CD4-positive, alpha-beta T cell (primary cell): ENCODE results near the gene ARNT2. TPM values are rescaled to one million over a fixed set of nuclear protein-coding genes. Genes with fewer than 3 reads are reported as not detected.

ENCODE experiments used
- ATAC-seq: fragments of 200-7000 bp; cut with Tn5 transposase; one replicate; pipeline ENCODE4 v1.10.0; 2022; ENCODE audit warnings: mild to moderate bottlenecking; ENCODE audit not compliant: poor library complexity
- CTCF ChIA-PET: fragments of 350-600 bp; sonication (Branson Sonifier 250); formaldehyde crosslinking; loops from one replicate; lab custom pipeline; 2021; ENCODE audit warnings: antibody characterized with exemption, inconsistent platforms; lab: Charles Lee
- POLR2A ChIA-PET: fragments of 350-600 bp; sonication (Branson Sonifier 250); formaldehyde crosslinking; loops from one replicate; lab custom pipeline; 2021; ENCODE audit warnings: antibody characterized with exemption, inconsistent platforms; lab: Charles Lee
- DNase-seq, 14 experiments: peaks; one replicate each; pipeline ENCODE4 v3.0.0-alpha.2; 2013 to 2020; ENCODE audit warnings: mixed read lengths in 2 of 14
- H3K27ac ChIP-seq, 2 donors: one replicate each; pipeline versions ENCODE4 v1.5.1 to v1.7.0; 2013; ENCODE audit warnings: low read length in 2 of 2, low read depth in 1 of 2, mild to moderate bottlenecking in 1 of 2
- H3K27me3 ChIP-seq, 2 experiments: 1 replicate in 1 of 2; 2 replicates in 1 of 2; pipeline versions ENCODE4 v1.6.1 to v1.7.0; 2013; ENCODE audit warnings: low read length in 2 of 2, control low read depth in 1 of 2, mild to moderate bottlenecking in 1 of 2, moderate library complexity in 1 of 2; ENCODE audit not compliant: insufficient read depth in 2 of 2, control insufficient read depth in 1 of 2
- H3K36me3 ChIP-seq: one replicate; pipeline ENCODE4 v1.6.1; 2013; ENCODE audit warnings: low read length, control low read depth; ENCODE audit not compliant: insufficient read depth
- H3K4me1 ChIP-seq: one replicate; pipeline ENCODE4 v1.6.1; 2013; ENCODE audit warnings: low read length, control low read depth; ENCODE audit not compliant: insufficient read depth
- H3K4me3 ChIP-seq: one replicate; pipeline ENCODE4 v1.5.1; 2013; ENCODE audit warnings: mild to moderate bottlenecking, low read length, moderate library complexity
- H3K9me3 ChIP-seq, 2 experiments: 1 replicate in 1 of 2; 2 replicates in 1 of 2; pipeline versions ENCODE4 v1.6.1 to v1.7.0; 2013; ENCODE audit warnings: low read length in 2 of 2, mild to moderate bottlenecking in 2 of 2, control low read depth in 1 of 2, moderate library complexity in 1 of 2; ENCODE audit not compliant: control insufficient read depth in 1 of 2, insufficient read depth in 1 of 2
- H3K27ac Mint-ChIP-seq: one replicate; pipeline ENCODE4 v1.8.0; 2020; ENCODE audit warnings: mixed read lengths
- H3K27me3 Mint-ChIP-seq: one replicate; pipeline ENCODE4 v1.8.0; 2021; ENCODE audit warnings: mixed read lengths
- H3K36me3 Mint-ChIP-seq: one replicate; pipeline ENCODE4 v1.8.0; 2021; ENCODE audit warnings: low read depth, mixed read lengths
- H3K4me1 Mint-ChIP-seq: one replicate; pipeline ENCODE4 v1.8.0; 2021; ENCODE audit warnings: low read depth, mixed read lengths
- H3K4me3 Mint-ChIP-seq: one replicate; pipeline ENCODE4 v1.8.0; 2020; ENCODE audit warnings: mild to moderate bottlenecking, mixed read lengths
- H3K9me3 Mint-ChIP-seq: one replicate; pipeline ENCODE4 v1.8.0; 2020; ENCODE audit warnings: mixed read lengths
- CTCF ChIP-seq: fragments of 200-600 bp; IDR thresholded peaks from one replicate; pipeline ENCODE4 v1.8.0; 2022; ENCODE audit warnings: antibody characterized with exemption, mild to moderate bottlenecking
- intact Hi-C, 2 experiments: fragments of 100-400 bp; cut with DNase I in 1 of 2; cut with micrococcal nuclease in 1 of 2; formaldehyde crosslinking; loops; one replicate each; pipeline versions ENCODE4 v1.15.1 to v1.9.0; 2023 to 2025; cut with DNase I, micrococcal nuclease
- total RNA-seq, 174 experiments: library from RNA in 2 of 174; stranded (reverse) in 2 of 174; gene quantifications; one replicate each; pipeline ENCODE4 v1.2.3 and lab custom pipeline; 2021 to 2026

The ARNT2 gene
- total RNA-seq, 2 experiments from 2014 or later, result not detected

DNA sequence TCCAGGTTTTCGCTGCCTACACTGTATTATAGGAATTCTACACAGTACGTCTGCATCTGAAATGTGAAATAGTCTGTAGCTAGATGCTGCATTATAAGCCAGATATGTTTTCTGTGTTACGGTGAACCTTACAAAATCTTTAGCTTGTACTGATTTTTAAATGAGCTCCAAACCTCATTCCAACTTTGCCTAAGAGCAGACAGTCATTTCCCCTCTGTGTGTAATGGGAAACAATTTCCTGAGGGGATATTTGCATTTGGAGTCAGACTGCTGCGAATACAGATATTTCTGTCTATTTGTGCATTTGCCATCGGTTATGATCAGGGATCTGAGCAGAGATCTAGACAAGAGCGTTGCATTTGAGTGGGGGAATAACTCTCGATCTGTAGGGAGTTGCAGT is 37.5 kb downstream of the ARNT2 start:
- DNase-seq (no peak), ATAC-seq (no peak)
- ChIA-PET POLR2A (no interaction called here), CTCF (no interaction called here)
- Histone ChIP-seq H3K27me3 (peaks cover 4 to 7% of the 10 kb centered on the region in 2 experiments), H3K4me1 (no peaks in the 10 kb centered on the region), H3K36me3 (no peaks in the 10 kb centered on the region), H3K9me3 (no peaks in the 10 kb centered on the region), H3K27ac (no peak overlapping the region), H3K4me3 (no peak overlapping the region)
- Mint-ChIP-seq H3K27ac (no peak overlapping the region), H3K36me3 (no peaks in the 10 kb centered on the region), H3K4me3 (no peak overlapping the region), H3K4me1 (no peaks in the 10 kb centered on the region), H3K27me3 (peaks cover 27% of the 10 kb centered on the region), H3K9me3 (no peaks in the 10 kb centered on the region)
- TF ChIP-seq CTCF, result no peak
- intact Hi-C loops, result no loop called here

DNA sequence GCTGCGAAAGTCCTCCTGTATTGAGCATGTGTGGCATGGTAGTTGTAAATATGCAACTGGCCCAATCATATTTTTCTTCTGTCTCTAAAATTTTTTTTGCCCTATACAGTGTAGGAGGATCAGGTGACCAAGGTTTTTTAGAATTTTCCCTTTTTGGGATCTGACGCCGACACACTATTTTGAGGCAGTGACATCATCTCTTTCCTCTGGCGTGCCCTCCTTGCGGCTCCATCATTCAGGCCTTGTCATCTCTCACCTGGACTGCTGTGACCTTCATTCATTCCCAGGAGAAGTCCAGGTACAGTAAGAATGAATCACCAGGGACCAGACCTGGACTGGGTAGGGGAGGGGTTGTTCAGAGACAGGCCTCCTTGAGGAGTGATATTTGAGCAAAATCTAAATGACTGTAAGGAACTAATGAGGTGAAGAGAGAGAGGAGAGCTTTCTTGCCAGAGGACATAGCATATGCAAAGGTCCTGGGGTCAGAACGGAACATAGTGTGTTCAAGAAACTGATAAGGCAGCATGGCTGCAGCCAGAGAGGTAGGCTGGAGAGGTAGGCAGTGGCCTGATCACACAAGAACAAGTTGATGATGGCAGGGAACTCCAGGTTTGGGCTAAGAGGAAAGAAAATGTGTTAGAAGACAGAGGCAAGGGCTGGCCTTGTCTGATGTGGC is 38.7 kb downstream of the ARNT2 start:
- CTCF ChIA-PET, result no interaction called here
- Histone ChIP-seq H3K27me3 (peaks cover 4 to 7% of the 10 kb centered on the region in 2 experiments), H3K36me3 (no peaks in the 10 kb centered on the region), H3K9me3 (no peaks in the 10 kb centered on the region), H3K27ac (no peak overlapping the region), H3K4me1 (no peaks in the 10 kb centered on the region), H3K4me3 (no peak overlapping the region)
- H3K4me3 Mint-ChIP-seq, result no peak overlapping the region
- intact Hi-C loops, result no loop called here
- no peaks in the 10 kb centered on the region for H3K4me1 Mint-ChIP-seq
- no peak for TF ChIP-seq CTCF
- H3K27me3 Mint-ChIP-seq, result peaks cover 20% of the 10 kb centered on the region
- DNase-seq (no peak), ATAC-seq (no peak)
- no peaks in the 10 kb centered on the region for H3K36me3 Mint-ChIP-seq
- no peak overlapping the region for H3K27ac Mint-ChIP-seq
- POLR2A ChIA-PET, result no interaction called here
- no peaks in the 10 kb centered on the region for H3K9me3 Mint-ChIP-seq

DNA sequence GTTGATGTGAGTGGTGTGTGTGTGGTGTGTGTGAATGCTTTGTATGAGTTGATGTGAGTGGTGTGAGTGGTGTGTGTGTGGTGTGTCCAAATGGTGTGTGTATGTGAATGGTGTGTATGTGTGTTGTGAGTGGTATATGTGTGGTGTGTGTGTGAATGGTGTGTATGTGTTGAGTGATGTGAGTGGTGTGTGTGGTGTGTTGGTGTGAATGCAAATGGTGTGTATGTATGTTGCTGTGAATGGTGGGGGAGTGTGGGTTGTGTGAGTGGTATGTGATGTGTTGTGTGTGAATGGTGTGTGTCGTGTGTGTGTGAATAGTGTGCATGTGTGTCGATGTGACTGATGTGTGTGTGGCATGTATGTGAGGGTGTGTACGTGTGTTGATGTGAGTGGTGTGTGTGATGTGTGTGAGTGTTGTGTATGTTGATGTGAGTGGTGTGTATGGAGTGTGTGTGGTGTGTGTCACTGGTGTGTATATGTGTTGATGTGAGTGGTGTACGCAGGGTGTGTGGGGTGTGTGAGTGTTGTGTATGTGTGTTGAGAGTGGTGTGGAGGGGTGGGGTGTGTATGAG is 40.6 kb downstream of the ARNT2 start:
- ChIA-PET CTCF (no interaction called here), POLR2A (no interaction called here)
- Histone ChIP-seq H3K27ac (no peak overlapping the region), H3K4me3 (no peak overlapping the region), H3K4me1 (no peaks in the 10 kb centered on the region), H3K36me3 (no peaks in the 10 kb centered on the region), H3K27me3 (peaks cover 4 to 7% of the 10 kb centered on the region in 2 experiments), H3K9me3 (no peaks in the 10 kb centered on the region)
- intact Hi-C loops, result no loop called here
- no peak overlapping the region for H3K4me3 Mint-ChIP-seq
- no peaks in the 10 kb centered on the region for H3K4me1 Mint-ChIP-seq
- H3K9me3 Mint-ChIP-seq, result no peaks in the 10 kb centered on the region
- no peaks in the 10 kb centered on the region for H3K36me3 Mint-ChIP-seq
- ATAC-seq (no peak), DNase-seq (no peak)
- peaks cover 20% of the 10 kb centered on the region for H3K27me3 Mint-ChIP-seq
- H3K27ac Mint-ChIP-seq, result no peak overlapping the region
- no peak for TF ChIP-seq CTCF
